Trophoblast cell (in vitro differentiated cells and primary cell): Measurements from ENCODE around the gene NEDD9.

Experiments
- DNase-seq, 2 donors: peaks; one replicate each; pipeline ENCODE4 v3.0.0-alpha.2; 2016
- H2AFZ ChIP-seq: 2 replicates; pipeline ENCODE4 v1.6.1; 2013; ENCODE audit warnings: low read length, moderate library complexity, mild to moderate bottlenecking; ENCODE audit not compliant: insufficient read depth, poor library complexity
- H2AK5ac ChIP-seq: 2 replicates; pipeline ENCODE4 v1.6.1; 2013; ENCODE audit warnings: mild to moderate bottlenecking, low read length
- H2BK120ac ChIP-seq: 2 replicates; pipeline ENCODE4 v1.6.1; 2013; ENCODE audit warnings: low read length, mild to moderate bottlenecking, moderate library complexity; ENCODE audit not compliant: insufficient read depth, poor library complexity
- H2BK12ac ChIP-seq: 2 replicates; pipeline ENCODE4 v1.6.1; 2013; ENCODE audit warnings: mild to moderate bottlenecking, low read length, moderate library complexity
- H2BK5ac ChIP-seq: 2 replicates; pipeline ENCODE4 v1.6.1; 2013; ENCODE audit warnings: low read length, low read depth, moderate library complexity, mild to moderate bottlenecking; ENCODE audit not compliant: poor library complexity
- H3K14ac ChIP-seq: 2 replicates; pipeline ENCODE4 v1.6.1; 2013; ENCODE audit warnings: mild to moderate bottlenecking, low read length
- H3K18ac ChIP-seq: 2 replicates; pipeline ENCODE4 v1.6.1; 2013; ENCODE audit warnings: mild to moderate bottlenecking, low read length
- H3K23ac ChIP-seq: 2 replicates; pipeline ENCODE4 v1.6.1; 2013; ENCODE audit warnings: low read length
- H3K27ac ChIP-seq: 2 replicates; pipeline ENCODE4 v1.5.1; 2013; ENCODE audit warnings: low read depth, mild to moderate bottlenecking, inconsistent platforms, low read length, moderate library complexity
- H3K27me3 ChIP-seq: 2 replicates; pipeline ENCODE4 v1.6.1; 2013; ENCODE audit warnings: inconsistent platforms, mild to moderate bottlenecking, low read length, moderate library complexity; ENCODE audit not compliant: insufficient read depth
- H3K36me3 ChIP-seq, 2 experiments: 1 replicate in 1 of 2; 2 replicates in 1 of 2; pipeline ENCODE4 v1.6.1; 2013; ENCODE audit warnings: low read length in 2 of 2, mild to moderate bottlenecking in 2 of 2, moderate library complexity in 1 of 2; ENCODE audit not compliant: insufficient read depth in 2 of 2, control insufficient read depth in 1 of 2
- H3K4ac ChIP-seq: 2 replicates; pipeline ENCODE4 v1.6.1; 2013; ENCODE audit warnings: low read depth, mild to moderate bottlenecking, low read length, moderate library complexity
- H3K4me1 ChIP-seq, 2 experiments: 1 replicate in 1 of 2; 2 replicates in 1 of 2; pipeline ENCODE4 v1.6.1; 2013; ENCODE audit warnings: low read length in 2 of 2, mild to moderate bottlenecking in 2 of 2, moderate library complexity in 1 of 2; ENCODE audit not compliant: insufficient read depth in 2 of 2, control insufficient read depth in 1 of 2
- H3K4me2 ChIP-seq: 2 replicates; pipeline ENCODE4 v1.6.1; 2013; ENCODE audit warnings: inconsistent platforms, mild to moderate bottlenecking, low read length, moderate library complexity
- H3K4me3 ChIP-seq: 2 replicates; pipeline ENCODE4 v1.5.1; 2013; ENCODE audit warnings: mild to moderate bottlenecking, low read depth, low read length, inconsistent platforms
- H3K79me1 ChIP-seq: one replicate; pipeline ENCODE4 v1.6.1; 2013; ENCODE audit warnings: low read length
- H3K79me2 ChIP-seq: 2 replicates; pipeline ENCODE4 v1.6.1; 2013; ENCODE audit warnings: low read length, mild to moderate bottlenecking; ENCODE audit not compliant: control insufficient read depth, insufficient read depth, poor library complexity
- H3K9ac ChIP-seq: 2 replicates; pipeline ENCODE4 v1.6.1; 2013; ENCODE audit warnings: mild to moderate bottlenecking, low read length
- H3K9me3 ChIP-seq: 2 replicates; pipeline ENCODE4 v1.6.1; 2013; ENCODE audit warnings: low read depth, mild to moderate bottlenecking, control low read depth, inconsistent platforms, low read length; ENCODE audit not compliant: insufficient read depth
- H4K12ac ChIP-seq: 2 replicates; pipeline ENCODE4 v1.6.1; 2013; ENCODE audit warnings: low read depth, mild to moderate bottlenecking, low read length, moderate library complexity
- H4K8ac ChIP-seq: 2 replicates; pipeline ENCODE4 v1.6.1; 2013; ENCODE audit warnings: low read depth, mild to moderate bottlenecking, low read length, moderate library complexity
- H4K91ac ChIP-seq: one replicate; pipeline ENCODE4 v1.6.1; 2013; ENCODE audit warnings: low read depth, mild to moderate bottlenecking, low read length, moderate library complexity
- WGBS: extraction: QIAGEN DNeasy Blood & Tissue Kit; methylation state at CpG from one replicate; pipeline ENCODE4 v1.1.7; 2013; ENCODE audit warnings: missing lambda C conversion rate; ENCODE audit not compliant: insufficient read length, insufficient coverage; ENCODE audit errors: extremely low coverage; 5-methylcytosine and 5-hydroxymethylcytosine counted together

The NEDD9 gene

GRCh38 chr6:11244387-11245126, 12.1 kb upstream of the NEDD9 start:
- Histone ChIP-seq H3K9ac (no peak overlapping the region), H4K8ac (no peak overlapping the region), H4K91ac (no peak overlapping the region), H3K4me2 (no peak overlapping the region), H3K79me1 (peaks cover 19% of the 10 kb centered on the region), H3K36me3 (no peaks in the 10 kb centered on the region), H3K14ac (no peak overlapping the region), H2BK12ac (no peak overlapping the region), H2BK120ac (no peak overlapping the region), H2AFZ (no peak overlapping the region), H3K4me3 (no peak overlapping the region), H3K79me2 (no peaks in the 10 kb centered on the region), H3K4me1 (peaks cover 14 to 17% of the 10 kb centered on the region in 2 experiments), H4K12ac (no peak overlapping the region), H2BK5ac (no peak overlapping the region), H3K4ac (no peak overlapping the region), H2AK5ac (no peak overlapping the region), H3K9me3 (no peaks in the 10 kb centered on the region), H3K27me3 (no peaks in the 10 kb centered on the region), H3K27ac (no peak overlapping the region), H3K23ac (no peak overlapping the region), H3K18ac (no peak overlapping the region)
- whole genome bisulfite sequencing: no CpG with 5 or more reads among the region's 2 CpGs
- no peak for DNase-seq

GRCh38 chr6:11243861-11244260, 11.4 kb upstream of the NEDD9 start:
- Histone ChIP-seq H3K79me2 (no peaks in the 10 kb centered on the region), H4K8ac (no peak overlapping the region), H2BK5ac (no peak overlapping the region), H3K9me3 (no peaks in the 10 kb centered on the region), H4K91ac (no peak overlapping the region), H3K27ac (no peak overlapping the region), H2BK12ac (no peak overlapping the region), H4K12ac (no peak overlapping the region), H3K14ac (no peak overlapping the region), H3K79me1 (peaks cover 19% of the 10 kb centered on the region), H3K36me3 (no peaks in the 10 kb centered on the region), H3K18ac (no peak overlapping the region), H2BK120ac (no peak overlapping the region), H3K4me1 (peaks cover 14 to 17% of the 10 kb centered on the region in 2 experiments), H3K23ac (no peak overlapping the region), H3K9ac (no peak overlapping the region), H2AFZ (no peak overlapping the region), H3K27me3 (no peaks in the 10 kb centered on the region), H2AK5ac (no peak overlapping the region), H3K4me2 (no peak overlapping the region), H3K4me3 (no peak overlapping the region), H3K4ac (no peak overlapping the region)
- no CpG with 5 or more reads among the region's 1 CpG for WGBS
- DNase-seq: no peak

GRCh38 chr6:11242711-11243110, 10.2 kb upstream of the NEDD9 start:
- Histone ChIP-seq H2AFZ (no peak overlapping the region), H3K27me3 (no peaks in the 10 kb centered on the region)

GRCh38 chr6:11241793-11242201, 9.3 kb upstream of the NEDD9 start:
- H3K23ac ChIP-seq: no peak overlapping the region
- H3K79me2 ChIP-seq: no peaks in the 10 kb centered on the region
- DNase-seq: peak; percentile 89 to 94
- no peak overlapping the region for H4K12ac ChIP-seq
- no peak overlapping the region for H2AFZ ChIP-seq
- peak overlapping the region; percentile 34 for H2BK120ac ChIP-seq
- H3K27ac ChIP-seq: no peak overlapping the region
- H2BK5ac ChIP-seq: no peak overlapping the region
- no CpG with 5 or more reads among the region's 17 CpGs for WGBS
- peak overlapping the region; percentile 7 for H3K18ac ChIP-seq
- H3K4me2 ChIP-seq: no peak overlapping the region
- H3K9me3 ChIP-seq: no peaks in the 10 kb centered on the region
- H3K4ac ChIP-seq: no peak overlapping the region
- no peak overlapping the region for H3K9ac ChIP-seq
- H3K4me1 ChIP-seq: peaks cover 17 to 19% of the 10 kb centered on the region in 2 experiments
- peak overlapping the region; percentile 12 for H4K8ac ChIP-seq
- no peak overlapping the region for H3K14ac ChIP-seq
- peak overlapping the region; percentile 34 for H2BK12ac ChIP-seq
- no peaks in the 10 kb centered on the region for H3K36me3 ChIP-seq
- H3K27me3 ChIP-seq: no peaks in the 10 kb centered on the region
- H2AK5ac ChIP-seq: no peak overlapping the region
- no peak overlapping the region for H3K4me3 ChIP-seq
- H3K79me1 ChIP-seq: peaks cover 18% of the 10 kb centered on the region
- peak overlapping the region; percentile 21 for H4K91ac ChIP-seq

More at GRCh38 chr6:11242711-11243110, 10.2 kb upstream of the NEDD9 start:
- no peak overlapping the region for H4K8ac ChIP-seq
- peak overlapping the region; percentile 11 for H4K91ac ChIP-seq
- peaks cover 17% of the 10 kb centered on the region for H3K79me1 ChIP-seq
- no peaks in the 10 kb centered on the region for H3K36me3 ChIP-seq
- H3K9ac ChIP-seq: no peak overlapping the region
- H3K23ac ChIP-seq: no peak overlapping the region
- H3K27ac ChIP-seq: no peak overlapping the region
- H2BK12ac ChIP-seq: no peak overlapping the region
- peaks cover 14 to 17% of the 10 kb centered on the region in 2 experiments for H3K4me1 ChIP-seq
- no peak overlapping the region for H2BK5ac ChIP-seq
- H3K4me3 ChIP-seq: no peak overlapping the region
- no peak overlapping the region for H3K14ac ChIP-seq
- peak; percentile 60 to 90 for DNase-seq
- no peaks in the 10 kb centered on the region for H3K9me3 ChIP-seq
- no peak overlapping the region for H3K4me2 ChIP-seq
- no peak overlapping the region for H4K12ac ChIP-seq
- no peaks in the 10 kb centered on the region for H3K79me2 ChIP-seq
- H2AK5ac ChIP-seq: no peak overlapping the region
- H3K18ac ChIP-seq: no peak overlapping the region
- H3K4ac ChIP-seq: no peak overlapping the region
- peak overlapping the region; percentile 75 for H2BK120ac ChIP-seq
